Stimulated activated naive CD8-positive, alpha-beta T cell treated with anti-CD3 and anti-CD28 coated beads, Interleukin-15, Interleukin-2, amounts not matched to agents 100 ng/mL and 50 ng/mL, for 24 hours (primary cell): Measurements from ENCODE around the gene FAM20A.
"Not testable (repeated sequence)": the region's sequence is repeated elsewhere in the genome, so short reads cannot be mapped to it uniquely, and the experiment has no call there.

Source experiments
- H3K27ac Mint-ChIP-seq: one replicate; pipeline ENCODE4 v1.8.0; 2021; ENCODE audit warnings: mild to moderate bottlenecking, mixed read lengths
- H3K27me3 Mint-ChIP-seq: one replicate; pipeline ENCODE4 v1.8.0; 2021; ENCODE audit warnings: mixed read lengths
- H3K36me3 Mint-ChIP-seq: one replicate; pipeline ENCODE4 v1.8.0; 2021; ENCODE audit warnings: low read depth, mixed read lengths
- H3K4me1 Mint-ChIP-seq: one replicate; pipeline ENCODE4 v1.8.0; 2021; ENCODE audit warnings: low read depth, mixed read lengths
- H3K4me3 Mint-ChIP-seq: one replicate; pipeline ENCODE4 v1.8.0; 2021; ENCODE audit warnings: mild to moderate bottlenecking, mixed read lengths
- H3K9me3 Mint-ChIP-seq: one replicate; pipeline ENCODE4 v1.8.0; 2021; ENCODE audit warnings: mixed read lengths

The FAM20A gene

GRCh38 chr17:68495081-68495480 is 106.1 kb downstream of the FAM20A start:
- H3K36me3 Mint-ChIP-seq = no peaks in the 10 kb centered on the region
- no peaks in the 10 kb centered on the region for H3K27me3 Mint-ChIP-seq
- no peak overlapping the region for H3K27ac Mint-ChIP-seq
- peaks cover 26% of the 10 kb centered on the region for H3K4me1 Mint-ChIP-seq
- no peaks in the 10 kb centered on the region for H3K9me3 Mint-ChIP-seq
- H3K4me3 Mint-ChIP-seq = no peak overlapping the region

- H3K4me1 Mint-ChIP-seq = peaks cover 21% of the 10 kb centered on the region
- H3K27ac Mint-ChIP-seq, H3K4me3 Mint-ChIP-seq, H3K27me3 Mint-ChIP-seq, H3K9me3 Mint-ChIP-seq, H3K36me3 Mint-ChIP-seq: not testable (repeated sequence)
These were observed 108.6 kb downstream of the FAM20A start for GRCh38 chr17:68492394-68493054.

GRCh38 chr17:68491381-68492231 is 109.6 kb downstream of the FAM20A start:
- Mint-ChIP-seq H3K4me1 (peaks cover 23% of the 10 kb centered on the region), H3K4me3 (no peak overlapping the region), H3K27ac (no peak overlapping the region), H3K36me3 (no peaks in the 10 kb centered on the region), H3K9me3 (no peaks in the 10 kb centered on the region), H3K27me3 (peaks cover under 1% of the 10 kb centered on the region)

- Mint-ChIP-seq H3K4me1 (peaks cover 20% of the 10 kb centered on the region), H3K36me3 (no peaks in the 10 kb centered on the region)
These were observed 111.2 kb downstream of the FAM20A start for GRCh38 chr17:68489919-68490318.

More at GRCh38 chr17:68489919-68490318, 111.2 kb downstream of the FAM20A start:
- Mint-ChIP-seq H3K9me3 (no peaks in the 10 kb centered on the region), H3K4me3 (no peak overlapping the region), H3K27ac (no peak overlapping the region), H3K27me3 (peaks cover 13% of the 10 kb centered on the region)
